Stimulated activated CD4-positive, alpha-beta T cell treated with anti-CD3 and anti-CD28 coated beads, Interleukin-1b, Interleukin-23, amount 100 ng/mL, for 48 hours (primary cell): ENCODE data around the gene EML2.

Source experiments
- DNase-seq: peaks from one replicate; pipeline ENCODE4 v3.0.0-alpha.2; 2020

Gene EML2

DNA sequence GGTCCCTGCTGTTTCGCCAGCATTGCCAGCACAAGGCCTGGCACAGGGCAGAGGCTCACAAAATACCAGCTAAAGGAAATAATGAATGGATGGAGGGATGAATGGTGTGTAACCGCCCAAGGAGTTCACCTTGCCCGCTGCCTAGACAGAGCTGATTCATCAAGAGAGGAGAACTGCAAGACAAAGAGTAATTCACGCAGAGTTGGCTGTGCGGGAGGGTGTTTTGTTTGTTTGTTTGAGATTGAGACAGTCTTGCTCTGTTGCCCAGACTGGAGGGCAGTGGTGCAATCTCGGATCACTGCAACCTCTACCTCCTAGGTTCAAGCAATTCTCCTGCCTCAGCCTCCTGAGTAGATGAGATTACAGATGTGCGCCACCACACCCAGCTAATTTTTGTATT, 57.6 kb downstream of the EML2 start:
- no peak for DNase-seq

- DNase-seq: no peak
Observed at GRCh38 chr19:45578861-45579260, 60.3 kb downstream of the EML2 start.

DNA sequence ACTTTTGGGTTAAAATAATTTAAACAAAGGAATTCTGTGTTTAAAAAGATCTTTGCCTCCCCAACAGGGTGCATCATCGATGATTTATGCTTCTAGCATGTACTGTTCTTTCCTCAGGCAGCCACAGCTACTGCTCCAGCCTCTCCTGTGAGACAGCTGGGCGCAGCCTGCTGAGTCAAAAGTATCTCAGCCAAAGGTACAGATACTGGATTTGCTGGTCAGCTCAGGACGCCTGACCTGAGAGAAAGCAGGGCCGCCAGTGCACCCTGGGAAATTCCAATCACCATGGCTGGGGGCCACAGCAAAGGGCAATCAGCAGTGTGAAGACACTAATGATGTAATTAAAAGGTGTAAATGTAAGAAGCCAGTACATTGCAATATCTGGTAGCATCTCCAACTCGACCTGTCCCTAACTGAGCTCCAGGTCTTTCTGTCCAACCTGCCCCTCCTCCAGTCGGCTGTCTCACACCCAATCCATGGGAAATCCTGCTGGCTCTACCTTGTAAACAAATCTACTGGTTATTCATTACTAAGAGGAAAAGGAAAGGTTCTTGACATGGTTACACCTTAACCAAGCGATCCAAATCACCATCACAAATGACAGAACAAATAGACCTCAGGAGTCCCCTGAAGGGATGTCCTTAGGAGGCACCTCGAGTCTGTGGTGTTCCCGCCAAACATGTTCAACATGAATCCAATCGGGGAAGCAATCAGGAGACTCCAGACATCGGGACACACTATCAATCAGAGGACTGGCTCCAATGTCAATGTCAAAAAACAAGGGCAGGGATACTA, 61.9 kb downstream of the EML2 start:
- no peak for DNase-seq

GRCh38 chr19:45576682-45577081, 62.5 kb downstream of the EML2 start:
- no peak for DNase-seq

GRCh38 chr19:45575216-45575615, 64.0 kb downstream of the EML2 start:
- no peak for DNase-seq

- no peak for DNase-seq
Observed at GRCh38 chr19:45574526-45574925, 64.7 kb downstream of the EML2 start.

DNA sequence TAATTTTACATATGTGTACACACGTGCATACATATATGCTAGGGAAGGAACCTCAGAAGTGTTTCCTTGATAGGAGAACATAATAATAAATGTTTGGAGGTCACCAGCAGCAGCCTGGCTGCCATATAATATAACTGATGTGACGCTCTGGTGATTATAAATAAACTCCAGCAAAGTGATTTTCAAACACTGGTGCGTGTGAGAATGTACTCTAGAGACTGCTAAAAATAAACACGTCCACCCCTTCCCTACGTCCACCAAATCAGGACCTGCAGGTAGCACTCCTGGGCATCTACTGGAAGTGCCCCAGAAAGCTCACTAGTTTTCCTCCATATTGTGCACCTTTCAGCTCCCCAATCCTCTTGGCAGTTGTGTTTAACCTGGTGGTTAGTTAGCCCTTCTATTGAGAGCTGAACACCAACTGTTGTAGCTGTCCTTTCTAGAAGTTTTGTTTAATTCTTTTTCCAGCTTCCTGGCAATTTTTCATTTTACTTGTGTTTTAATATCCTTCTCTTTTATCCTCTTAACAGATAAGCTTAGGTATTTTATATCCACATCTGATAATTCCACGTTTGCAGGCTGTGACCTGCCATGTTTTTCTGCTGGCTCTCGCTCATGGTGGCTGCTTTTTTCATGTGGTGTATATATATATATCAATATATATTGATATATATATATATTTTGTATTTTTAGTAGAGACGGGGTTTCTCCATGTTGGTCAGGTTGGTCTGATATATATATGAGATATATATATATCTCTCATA, 67.6 kb downstream of the EML2 start:
- no peak for DNase-seq

GRCh38 chr19:45569619-45570421, 69.4 kb downstream of the EML2 start:
- DNase-seq: peak; percentile 69

- no peak for DNase-seq
Observed at GRCh38 chr19:45568732-45569131, 70.5 kb downstream of the EML2 start.

GRCh38 chr19:45567609-45568008, 71.6 kb downstream of the EML2 start:
- DNase-seq: no peak

GRCh38 chr19:45564131-45564780, 74.9 kb downstream of the EML2 start:
- DNase-seq: no peak

DNA sequence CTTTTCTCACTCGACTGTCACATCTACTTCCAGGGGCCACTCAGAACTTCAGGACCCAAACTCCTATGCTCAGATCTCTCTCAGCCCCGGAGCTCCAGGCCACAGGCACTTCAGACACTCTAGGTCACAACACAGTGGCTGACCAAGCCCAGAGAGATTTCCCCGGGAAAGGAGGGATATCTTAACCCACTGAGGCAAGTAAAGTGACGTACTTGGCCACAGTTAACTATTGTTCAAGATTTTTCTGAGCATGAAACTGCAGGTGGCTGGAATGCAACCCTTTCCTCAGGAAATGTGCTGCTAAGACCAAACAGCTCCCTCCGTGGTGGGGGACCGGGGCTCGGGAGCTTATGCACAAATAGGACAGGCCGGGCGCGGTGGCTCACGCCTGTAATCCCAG, 78.5 kb downstream of the EML2 start:
- DNase-seq: no peak

- no peak for DNase-seq
Observed at GRCh38 chr19:45560038-45560437, 79.2 kb downstream of the EML2 start.
